ENCODE measurements around the gene DCUN1D4.

The DCUN1D4 gene

GRCh38 chr4:51963841-51964517 lies 121.0 kb downstream of the DCUN1D4 start:
- no peak overlapping the region for H3K27ac ChIP-seq (replicated peaks)
- no peak for DNase-seq (ENCODE audit: low read depth in 1 of 2, low spot score in 1 of 2)
- H3K4me3 ChIP-seq (replicated peaks; ENCODE audit: insufficient read depth, low read length), result no peak overlapping the region
- no peaks in the 10 kb centered on the region for H3K27me3 ChIP-seq (ENCODE audit: insufficient read depth, poor library complexity, severe bottlenecking)
- no peak for TF ChIP-seq SPI1 (IDR thresholded peaks at IDR 0.05; ENCODE audit: borderline replicate concordance, low read depth)
- no peak for TF ChIP-seq CTCF (IDR thresholded peaks at IDR 0.05; ENCODE audit: insufficient read depth, low read length)
- TF ChIP-seq REST (IDR thresholded peaks at IDR 0.05; ENCODE audit: insufficient replicate concordance, low read depth), result no peak
- TF ChIP-seq POLR2AphosphoS5 (IDR thresholded peaks at IDR 0.05; ENCODE audit: low read depth), result no peak
- no peak for TF ChIP-seq GABPA (IDR thresholded peaks at IDR 0.05; ENCODE audit: low read depth)

- TF ChIP-seq REST (IDR thresholded peaks at IDR 0.05; ENCODE audit: insufficient replicate concordance, low read depth), result no peak
- TF ChIP-seq SPI1 (IDR thresholded peaks at IDR 0.05; ENCODE audit: borderline replicate concordance, low read depth), result no peak
- no peak for TF ChIP-seq CTCF (IDR thresholded peaks at IDR 0.05; ENCODE audit: insufficient read depth, low read length)
- no peak for TF ChIP-seq GABPA (IDR thresholded peaks at IDR 0.05; ENCODE audit: low read depth)
- no peak for TF ChIP-seq POLR2AphosphoS5 (IDR thresholded peaks at IDR 0.05; ENCODE audit: low read depth)
- Histone ChIP-seq H3K27ac (replicated peaks) (no peak overlapping the region), H3K4me3 (replicated peaks; ENCODE audit: insufficient read depth, low read length) (no peak overlapping the region), H3K27me3 (ENCODE audit: insufficient read depth, poor library complexity, severe bottlenecking) (no peaks in the 10 kb centered on the region)
- DNase-seq (ENCODE audit: low read depth in 1 of 2, low spot score in 1 of 2), result no peak
These were observed 122.9 kb downstream of the DCUN1D4 start for GRCh38 chr4:51965862-51966261.
